SK-N-MC (cell line): ENCODE measurements around the gene MAP4K5.
A peak's percentile ranks its signal among the peaks of the same experiment; 100 is the strongest.

Source experiments
- DNase-seq: peaks from one replicate; pipeline ENCODE4 v3.0.0-alpha.2; 2011; ENCODE audit warnings: low read depth, low spot score
- H3K27ac ChIP-seq: fragments of 200-600 bp; sonication (generic); 2 replicates; pipeline ENCODE4 v1.5.1; 2016; ENCODE audit warnings: mixed run types
- H3K36me3 ChIP-seq: fragments of 200-600 bp; sonication (generic); 2 replicates; pipeline ENCODE4 v1.6.1; 2017; ENCODE audit warnings: antibody characterized with exemption, low read length, mixed read lengths; ENCODE audit not compliant: insufficient read depth
- H3K4me3 ChIP-seq: fragments of 200-600 bp; sonication (generic); 2 replicates; pipeline ENCODE4 v1.5.1; 2016
- H3K9ac ChIP-seq: fragments of 200-600 bp; sonication (generic); 2 replicates; pipeline ENCODE4 v1.8.0; 2017; ENCODE audit warnings: mixed run types, mixed read lengths; ENCODE audit not compliant: insufficient read length
- H3K9me3 ChIP-seq: fragments of 200-600 bp; sonication (generic); 2 replicates; pipeline ENCODE4 v1.6.1; 2017; ENCODE audit warnings: low read depth, mild to moderate bottlenecking, antibody characterized with exemption, low read length, moderate library complexity, mixed read lengths
- EZH2 ChIP-seq: fragments of 200-600 bp; sonication (generic); IDR thresholded peaks from one replicate; pipeline ENCODE4 v1.6.1; 2017; ENCODE audit warnings: antibody characterized with exemption
- FOXP2 ChIP-seq: optimal IDR thresholded peaks from 2 replicates; pipeline ENCODE3; 2011; ENCODE audit warnings: mild to moderate bottlenecking, moderate library complexity; ENCODE audit not compliant: insufficient read depth; ENCODE audit errors: extremely low read length, control extremely low read depth
- POLR2AphosphoS5 ChIP-seq: IDR thresholded peaks from 2 replicates; pipeline ENCODE4 v1.6.1; 2012; ENCODE audit warnings: mild to moderate bottlenecking, low read depth, low read length, borderline replicate concordance

MAP4K5 gene

DNA sequence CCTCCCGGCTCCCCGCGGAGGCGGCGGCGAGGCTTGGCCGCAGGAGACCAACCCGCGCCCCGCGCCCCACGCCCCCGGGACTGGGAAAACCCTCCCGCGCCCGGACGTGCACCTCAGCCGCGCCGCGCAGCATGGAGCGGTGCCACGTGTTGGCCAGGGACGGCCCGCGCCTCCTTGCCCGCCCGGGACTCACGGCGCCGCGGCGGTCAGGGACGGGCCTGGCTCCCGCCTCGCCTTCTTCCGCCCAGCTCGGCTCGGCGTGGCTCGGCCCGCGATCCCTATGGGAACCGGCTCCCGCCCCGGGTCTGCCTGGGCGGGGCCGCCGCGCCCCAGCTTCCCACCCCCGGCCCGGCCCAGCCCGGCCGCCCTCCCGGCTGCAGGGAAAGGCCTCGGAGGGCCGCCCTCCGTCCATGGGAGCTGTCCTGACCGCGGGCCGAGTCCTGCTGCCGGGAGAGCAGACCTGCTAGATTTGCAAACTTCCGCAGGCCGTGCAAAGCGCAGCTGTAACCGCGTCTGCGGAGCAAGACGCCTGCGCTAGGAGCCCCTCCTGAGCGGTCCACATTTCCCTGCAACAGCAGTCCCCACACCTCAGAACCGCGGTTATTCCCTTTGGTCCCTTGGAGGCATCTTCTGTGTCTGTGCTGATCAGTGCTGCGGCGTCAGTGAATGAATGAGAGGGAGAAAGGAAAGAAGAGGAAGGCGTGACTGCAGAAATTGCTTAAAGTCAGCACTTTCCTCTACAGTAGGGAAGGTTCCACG is 135.6 kb downstream of the MAP4K5 start, which contains the start of gene CDKL1:
Gene CDKL1, minus strand, starts transcription at position 251 of the 759 bp plus-strand sequence. CDS start 1,013 bp downstream, outside the sequence.
- no peak for DNase-seq
- Histone ChIP-seq H3K36me3 (no peaks in the 10 kb centered on the region), H3K4me3 (peak within 1 kb of the TSS; percentile 91), H3K9ac (peak within 1 kb of the TSS; percentile 75), H3K9me3 (no peaks in the 10 kb centered on the region), H3K27ac (no peak within 1 kb of the TSS)
- TF ChIP-seq POLR2AphosphoS5 (peak; percentile 60; the same call in 1 of the 2 replicates), FOXP2 (no peak), EZH2 (no peak)

DNA sequence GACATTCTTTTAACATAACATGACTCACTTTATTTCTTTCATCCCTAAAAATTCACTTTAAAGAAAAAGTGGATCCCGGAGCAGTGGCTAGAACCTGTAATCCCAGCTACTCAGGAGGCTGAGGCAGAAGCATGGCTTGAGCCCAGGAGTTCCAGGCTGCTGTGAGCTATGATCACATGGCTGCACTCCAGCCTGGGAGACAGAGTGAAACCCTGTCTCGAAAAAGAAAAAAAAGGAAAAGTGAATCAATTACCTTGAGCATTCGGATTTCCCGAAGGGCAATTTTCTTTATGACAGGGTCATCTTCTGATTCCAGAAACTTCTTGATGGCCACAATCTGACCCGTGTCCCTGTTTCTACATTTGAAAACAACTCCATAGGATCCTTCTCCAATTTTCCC is 136.9 kb downstream of the MAP4K5 start:
- DNase-seq = no peak
- Histone ChIP-seq H3K27ac (no peak overlapping the region), H3K9ac (no peak overlapping the region), H3K36me3 (no peaks in the 10 kb centered on the region), H3K4me3 (peak overlapping the region; percentile 91), H3K9me3 (no peaks in the 10 kb centered on the region)
- no peak for TF ChIP-seq EZH2
- no peak for TF ChIP-seq POLR2AphosphoS5
- TF ChIP-seq FOXP2 = no peak

DNA sequence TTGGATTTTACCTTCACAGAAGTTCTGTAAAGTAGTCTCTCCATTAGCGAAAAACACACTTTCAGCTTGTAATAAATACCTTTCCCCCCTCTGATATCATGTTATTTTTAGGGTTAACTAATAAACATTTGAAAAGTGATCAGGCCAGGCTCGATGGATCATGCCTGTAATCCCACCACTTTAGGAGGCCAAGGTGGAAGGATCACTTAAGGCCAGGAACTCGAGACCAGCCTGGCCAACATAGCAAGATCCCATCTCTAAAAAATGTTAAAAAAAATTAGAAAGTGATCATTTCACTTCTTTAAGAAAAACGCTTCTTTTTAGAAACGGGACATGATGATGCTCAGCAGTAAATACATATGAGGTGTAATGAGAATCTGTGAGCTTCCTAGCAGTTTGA is 137.7 kb downstream of the MAP4K5 start:
- H3K27ac ChIP-seq = no peak overlapping the region
- H3K9ac ChIP-seq = no peak overlapping the region
- TF ChIP-seq EZH2 (no peak), FOXP2 (no peak), POLR2AphosphoS5 (no peak)
- DNase-seq = no peak
- no peaks in the 10 kb centered on the region for H3K36me3 ChIP-seq
- no peaks in the 10 kb centered on the region for H3K9me3 ChIP-seq
- H3K4me3 ChIP-seq = no peak overlapping the region

DNA sequence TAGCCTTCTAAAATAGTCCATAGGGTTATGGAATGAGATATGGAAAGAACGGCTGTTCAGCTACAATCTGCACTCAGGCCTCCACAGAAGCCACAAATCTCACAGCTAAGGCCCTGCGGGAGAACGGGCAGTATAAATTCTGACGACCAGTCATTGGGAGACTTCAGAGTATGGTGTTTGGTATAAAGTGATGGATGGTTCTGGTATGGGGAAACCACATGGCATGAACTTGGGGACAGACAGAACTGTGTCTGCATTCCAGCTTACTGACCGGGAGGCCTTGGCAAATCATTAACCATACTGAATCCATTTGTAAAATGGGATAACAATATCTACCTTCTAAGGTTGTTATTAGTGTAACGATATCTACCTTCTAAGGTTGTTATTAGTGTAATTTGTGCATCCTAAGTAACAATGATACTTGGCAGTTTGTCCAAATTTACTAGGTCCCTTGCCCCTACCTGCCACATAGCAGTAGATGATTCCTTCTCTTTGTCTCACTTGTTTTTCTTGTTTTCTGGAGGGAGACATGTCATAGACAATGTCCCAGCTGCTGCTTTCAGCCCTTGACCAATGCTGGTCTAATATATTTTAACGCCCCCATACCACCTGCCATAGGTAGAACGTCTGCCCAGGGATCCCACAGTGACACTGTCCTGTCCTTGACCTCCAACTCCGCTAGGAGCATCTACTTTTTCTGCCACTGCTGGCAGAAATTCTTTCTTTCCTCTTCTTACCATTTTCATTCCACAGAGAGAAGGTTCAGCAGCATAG is 142.5 kb downstream of the MAP4K5 start:
- no peak for DNase-seq
- no peaks in the 10 kb centered on the region for H3K9me3 ChIP-seq
- no peak overlapping the region for H3K27ac ChIP-seq
- no peak overlapping the region for H3K9ac ChIP-seq
- no peak overlapping the region for H3K4me3 ChIP-seq
- no peaks in the 10 kb centered on the region for H3K36me3 ChIP-seq
- TF ChIP-seq EZH2 (no peak), POLR2AphosphoS5 (no peak), FOXP2 (no peak)

DNA sequence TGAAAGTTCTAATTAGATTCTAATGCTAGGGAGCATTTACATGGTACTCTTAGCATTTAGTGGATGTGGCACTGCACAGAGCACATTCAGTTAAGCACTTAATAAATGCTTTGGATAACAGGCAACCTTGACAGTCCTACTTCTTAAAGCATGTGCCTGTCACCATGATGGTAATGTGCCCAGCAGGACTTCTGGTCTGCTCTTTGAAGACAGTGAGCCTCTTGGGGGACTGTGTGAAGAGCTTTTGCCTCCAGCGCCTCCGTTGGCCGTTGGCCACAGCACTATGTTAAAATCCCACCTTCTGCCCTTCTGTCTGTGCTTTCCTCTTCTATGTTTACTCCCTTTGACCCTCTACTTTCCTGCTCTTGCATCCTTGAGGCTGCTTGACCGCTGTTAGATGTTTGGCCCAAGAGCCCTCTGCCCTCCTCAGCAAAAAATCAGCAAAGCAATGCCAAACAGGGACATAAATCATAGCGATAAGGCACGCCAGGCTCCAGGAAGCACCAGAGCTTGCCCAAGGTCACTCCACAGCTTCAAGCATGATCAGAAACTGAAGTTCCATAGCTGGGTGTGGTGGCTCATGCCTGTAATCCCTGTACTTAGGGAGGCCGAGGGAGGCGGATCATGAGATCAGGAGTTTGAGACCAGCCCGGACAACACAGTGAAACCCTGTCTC is 144.0 kb downstream of the MAP4K5 start:
- DNase-seq = no peak
- no peak overlapping the region for H3K4me3 ChIP-seq
- TF ChIP-seq FOXP2 (no peak), POLR2AphosphoS5 (no peak), EZH2 (no peak)
- no peaks in the 10 kb centered on the region for H3K9me3 ChIP-seq
- no peak overlapping the region for H3K27ac ChIP-seq
- no peak overlapping the region for H3K9ac ChIP-seq
- no peaks in the 10 kb centered on the region for H3K36me3 ChIP-seq

DNA sequence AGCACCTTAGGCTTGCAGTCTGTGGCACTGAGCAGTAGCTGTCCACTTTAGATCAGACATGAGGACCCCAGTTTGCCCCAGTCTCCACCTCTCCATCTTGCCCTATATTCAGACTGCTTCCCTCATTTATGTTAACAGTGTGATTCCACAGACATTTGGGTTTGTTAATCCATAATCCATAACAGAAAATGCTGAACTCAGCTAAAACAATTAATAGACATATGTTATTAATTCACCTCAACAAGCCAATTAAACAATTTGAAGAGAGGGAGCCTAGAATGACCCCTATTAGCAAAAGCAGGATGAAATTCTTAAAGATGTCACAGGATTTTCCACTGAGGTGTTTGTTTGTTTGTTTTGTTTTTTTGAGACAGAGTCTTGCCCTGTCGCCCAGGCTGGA is 144.8 kb downstream of the MAP4K5 start:
- Histone ChIP-seq H3K36me3 (no peaks in the 10 kb centered on the region), H3K27ac (no peak overlapping the region), H3K9me3 (no peaks in the 10 kb centered on the region), H3K4me3 (no peak overlapping the region), H3K9ac (no peak overlapping the region)
- DNase-seq = no peak
- TF ChIP-seq FOXP2 (no peak), POLR2AphosphoS5 (no peak), EZH2 (no peak)

DNA sequence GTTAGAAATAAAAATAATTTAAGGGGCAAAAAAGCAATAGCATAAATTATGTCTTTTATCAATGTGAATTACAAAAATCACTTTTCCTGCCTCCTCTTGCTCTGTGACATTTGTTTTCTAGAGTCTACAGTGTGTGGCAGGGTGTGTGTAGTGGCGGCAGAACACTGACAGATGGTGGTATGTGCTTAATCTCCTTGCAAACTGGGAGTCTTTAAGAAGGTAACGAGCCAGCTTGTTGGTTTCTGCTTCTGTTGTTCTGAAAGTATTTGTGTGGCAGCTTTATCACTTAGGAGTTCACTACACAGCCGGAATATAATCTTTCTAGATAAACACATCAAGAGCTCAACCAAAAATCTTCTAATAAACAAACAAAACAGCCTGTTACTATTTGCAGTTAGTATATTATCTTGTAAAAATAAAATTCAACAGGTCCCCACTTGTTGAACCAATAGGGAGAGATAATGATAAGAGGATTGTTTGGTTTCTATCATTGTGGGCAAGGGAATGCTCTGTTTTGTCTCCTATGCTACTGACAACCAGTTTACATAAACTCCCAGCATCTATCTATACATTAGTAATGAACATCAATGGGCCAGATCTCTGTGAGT is 148.6 kb downstream of the MAP4K5 start:
- Histone ChIP-seq H3K36me3 (no peaks in the 10 kb centered on the region), H3K4me3 (no peak overlapping the region), H3K9ac (no peak overlapping the region), H3K27ac (no peak overlapping the region), H3K9me3 (no peaks in the 10 kb centered on the region)
- DNase-seq = no peak
- TF ChIP-seq FOXP2 (no peak), EZH2 (no peak)

DNA sequence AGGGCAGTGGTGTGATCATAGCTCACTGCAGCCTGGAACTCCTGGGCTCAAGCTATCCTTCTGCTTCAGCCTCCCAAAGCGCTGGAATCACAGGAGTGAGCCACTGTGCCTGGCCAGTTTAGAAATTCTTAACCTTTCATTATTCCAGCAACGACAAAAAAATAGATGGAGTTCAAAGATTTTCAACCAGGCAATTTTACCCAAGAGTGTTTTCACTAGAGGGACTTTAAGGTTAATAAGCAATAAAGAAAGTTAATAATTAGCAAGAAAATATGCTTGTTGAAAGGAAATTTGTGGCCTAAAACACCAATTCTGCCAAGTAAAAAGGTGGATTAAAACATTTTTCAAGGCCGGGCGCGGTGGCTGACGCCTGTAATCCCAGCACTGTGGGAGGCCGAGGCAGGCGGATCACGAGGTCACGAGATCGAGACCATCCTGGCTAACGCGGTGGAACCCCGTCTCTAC is 150.5 kb downstream of the MAP4K5 start:
- TF ChIP-seq POLR2AphosphoS5 (no peak), FOXP2 (no peak), EZH2 (no peak)
- no peak overlapping the region for H3K4me3 ChIP-seq
- no peak for DNase-seq

DNA sequence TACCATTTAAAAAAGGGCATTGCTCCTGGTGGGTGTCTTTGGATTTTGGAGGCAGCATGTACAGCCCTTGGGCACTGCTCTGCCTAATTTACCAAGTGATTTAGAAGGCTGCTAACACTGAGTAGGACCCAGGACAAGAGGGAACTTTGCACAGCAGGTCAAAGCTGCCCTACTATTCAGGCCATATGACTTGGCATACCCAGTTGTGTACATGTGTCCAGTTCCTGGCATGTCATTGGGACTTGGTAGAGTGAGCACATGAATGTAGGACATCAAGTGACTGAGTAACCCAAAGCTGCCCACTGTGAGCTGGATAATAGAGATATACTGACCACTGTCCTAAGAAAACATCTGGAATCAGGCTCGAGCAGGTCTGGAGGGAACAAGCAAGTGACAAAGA is 151.4 kb downstream of the MAP4K5 start:
- Histone ChIP-seq H3K9ac (no peak overlapping the region), H3K4me3 (no peak overlapping the region), H3K9me3 (no peaks in the 10 kb centered on the region), H3K27ac (no peak overlapping the region), H3K36me3 (no peaks in the 10 kb centered on the region)
- TF ChIP-seq POLR2AphosphoS5 = no peak
- no peak for TF ChIP-seq FOXP2
- no peak for TF ChIP-seq EZH2
- no peak for DNase-seq

More for the DNA sequence above, 150.5 kb downstream of the MAP4K5 start:
- no peaks in the 10 kb centered on the region for H3K36me3 ChIP-seq
- H3K9me3 ChIP-seq = no peaks in the 10 kb centered on the region
- no peak overlapping the region for H3K27ac ChIP-seq
- no peak overlapping the region for H3K9ac ChIP-seq
